ENCODE data around the gene STPG4.
"Not testable (repeated sequence)": the region's sequence is repeated elsewhere in the genome, so short reads cannot be mapped to it uniquely, and the experiment has no call there.

The STPG4 gene

GRCh38 chr2:47099712-47100111 is 55.4 kb downstream of the STPG4 start:
- not testable (repeated sequence) for H3K9me3 ChIP-seq (replicated peaks in 1 of 2; ENCODE audit: control insufficient read depth in 2 of 2, insufficient read depth in 1 of 2, low read depth in 1 of 2, low read length in 2 of 2); H3K23ac ChIP-seq (ENCODE audit: low read depth, low read length, poor library complexity); H2BK12ac ChIP-seq (ENCODE audit: low read length); H3K18ac ChIP-seq (ENCODE audit: low read length); H3K36me3 ChIP-seq (replicated peaks in 1 of 2; ENCODE audit: control insufficient read depth in 2 of 2, insufficient read depth in 2 of 2, low read length in 2 of 2); H2BK5ac ChIP-seq (ENCODE audit: low read length); DNase-seq (ENCODE audit: low spot score); H3K79me1 ChIP-seq (ENCODE audit: low read depth, low read length); H4K8ac ChIP-seq (ENCODE audit: low read depth, low read length); H2AFZ ChIP-seq (ENCODE audit: low read length); H2AK5ac ChIP-seq (ENCODE audit: low read depth, low read length); H3K27me3 ChIP-seq (ENCODE audit: control insufficient read depth in 3 of 3, insufficient read depth in 3 of 3, low read depth in 1 of 3, low read length in 3 of 3); H3K9ac ChIP-seq (ENCODE audit: low read depth, low read length, poor library complexity); H3K4ac ChIP-seq (ENCODE audit: low read length); H2BK120ac ChIP-seq (ENCODE audit: low read depth, low read length); H3K4me3 ChIP-seq (ENCODE audit: low read length in 2 of 2); H3K27ac ChIP-seq (replicated peaks; ENCODE audit: low read length); H3K4me1 ChIP-seq (ENCODE audit: control insufficient read depth in 2 of 2, insufficient read depth in 1 of 2, low read depth in 1 of 2, low read length in 2 of 2); H3K4me2 ChIP-seq (ENCODE audit: insufficient read depth, low read length, poor library complexity, severe bottlenecking); H4K91ac ChIP-seq (ENCODE audit: low read depth, low read length, poor library complexity); H2BK15ac ChIP-seq (ENCODE audit: low read length); H3K14ac ChIP-seq (ENCODE audit: low read length)
- WGBS, 2 donors (ENCODE audit: extremely low coverage in 2 of 2, insufficient read length in 2 of 2, insufficient replicate concordance in 1 of 2) = no CpG with 5 or more reads among the region's 14 CpGs

DNA sequence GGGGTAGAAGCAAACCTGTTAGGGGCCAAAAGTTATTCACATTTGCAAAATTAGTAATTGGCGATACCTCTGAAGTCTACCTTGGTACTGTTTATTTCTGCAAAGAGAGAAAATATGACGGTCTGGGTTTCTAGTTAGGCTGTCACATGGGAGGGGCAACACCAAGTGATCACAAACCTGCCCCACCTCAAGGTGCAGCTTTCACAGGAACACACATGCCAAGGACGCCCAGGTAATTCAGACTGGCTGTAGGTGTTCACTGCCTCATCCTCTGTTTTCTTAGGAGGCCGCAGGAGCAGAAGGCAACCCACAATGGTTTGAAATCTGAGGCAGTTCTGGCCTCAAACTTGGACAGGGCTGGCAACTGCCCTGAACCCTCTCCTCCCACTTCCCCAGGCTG is 56.2 kb downstream of the STPG4 start:
- Histone ChIP-seq H4K91ac (ENCODE audit: low read depth, low read length, poor library complexity) (no peak overlapping the region), H3K27ac (replicated peaks; ENCODE audit: low read length) (no peak overlapping the region), H3K23ac (ENCODE audit: low read depth, low read length, poor library complexity) (no peak overlapping the region), H3K4me2 (ENCODE audit: insufficient read depth, low read length, poor library complexity, severe bottlenecking) (no peak overlapping the region), H3K9me3 (replicated peaks in 1 of 2; ENCODE audit: control insufficient read depth in 2 of 2, insufficient read depth in 1 of 2, low read depth in 1 of 2, low read length in 2 of 2) (peaks cover 3 to 4% of the 10 kb centered on the region in 2 donors), H4K8ac (ENCODE audit: low read depth, low read length) (no peak overlapping the region), H3K4me3 (ENCODE audit: low read length in 2 of 2) (peak overlapping the region in 1 of 2 donors; percentile 42), H3K4ac (ENCODE audit: low read length) (no peak overlapping the region), H3K27me3 (ENCODE audit: control insufficient read depth in 3 of 3, insufficient read depth in 3 of 3, low read depth in 1 of 3, low read length in 3 of 3) (peaks cover 0 to 2% (median 0%) of the 10 kb centered on the region in 3 experiments), H3K18ac (ENCODE audit: low read length) (no peak overlapping the region), H2BK120ac (ENCODE audit: low read depth, low read length) (no peak overlapping the region), H3K9ac (ENCODE audit: low read depth, low read length, poor library complexity) (no peak overlapping the region), H3K36me3 (replicated peaks in 1 of 2; ENCODE audit: control insufficient read depth in 2 of 2, insufficient read depth in 2 of 2, low read length in 2 of 2) (no peaks in the 10 kb centered on the region), H2BK12ac (ENCODE audit: low read length) (no peak overlapping the region), H3K79me1 (ENCODE audit: low read depth, low read length) (no peaks in the 10 kb centered on the region), H2BK15ac (ENCODE audit: low read length) (peak overlapping the region; percentile 77), H3K4me1 (ENCODE audit: control insufficient read depth in 2 of 2, insufficient read depth in 1 of 2, low read depth in 1 of 2, low read length in 2 of 2) (peaks cover 0 to 9% of the 10 kb centered on the region in 2 donors), H2AK5ac (ENCODE audit: low read depth, low read length) (peak overlapping the region; percentile 65), H3K14ac (ENCODE audit: low read length) (no peak overlapping the region), H2AFZ (ENCODE audit: low read length) (no peak overlapping the region), H2BK5ac (ENCODE audit: low read length) (no peak overlapping the region)
- no peak for DNase-seq (ENCODE audit: low spot score)
- no CpG with 5 or more reads among the region's 4 CpGs for WGBS, 2 donors (ENCODE audit: extremely low coverage in 2 of 2, insufficient read length in 2 of 2, insufficient replicate concordance in 1 of 2)

- no peak overlapping the region for H2BK15ac ChIP-seq (ENCODE audit: low read length)
- no peak overlapping the region for H2AFZ ChIP-seq (ENCODE audit: low read length)
- no peak overlapping the region for H2BK12ac ChIP-seq (ENCODE audit: low read length)
Observed at GRCh38 chr2:47097563-47097962, 57.5 kb downstream of the STPG4 start.

DNA sequence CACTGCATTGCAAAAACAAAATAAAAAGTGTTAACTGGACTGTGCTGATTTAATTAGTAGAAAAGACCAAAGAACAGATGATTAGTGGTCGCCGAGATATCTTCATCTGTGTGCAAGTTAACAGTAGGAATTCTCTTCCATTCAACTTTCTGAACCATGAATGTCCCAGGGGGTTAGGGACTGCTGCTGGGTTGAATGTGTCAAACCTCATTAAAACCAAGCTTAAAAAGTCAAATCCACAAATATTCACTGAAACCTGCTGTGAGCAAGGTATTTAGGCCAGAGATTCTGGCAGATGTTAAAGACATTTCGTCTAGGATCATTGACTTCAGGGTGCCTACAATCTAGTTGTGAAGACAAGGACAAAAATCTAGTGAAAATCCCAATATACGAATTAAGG is 58.7 kb downstream of the STPG4 start:
- Histone ChIP-seq H3K18ac (ENCODE audit: low read length) (no peak overlapping the region), H2BK12ac (ENCODE audit: low read length) (no peak overlapping the region), H2BK120ac (ENCODE audit: low read depth, low read length) (no peak overlapping the region), H3K27ac (replicated peaks; ENCODE audit: low read length) (no peak overlapping the region), H2AK5ac (ENCODE audit: low read depth, low read length) (no peak overlapping the region), H2BK5ac (ENCODE audit: low read length) (no peak overlapping the region), H3K27me3 (ENCODE audit: control insufficient read depth in 3 of 3, insufficient read depth in 3 of 3, low read depth in 1 of 3, low read length in 3 of 3) (peaks cover 0 to 2% (median 0%) of the 10 kb centered on the region in 3 experiments), H4K8ac (ENCODE audit: low read depth, low read length) (no peak overlapping the region), H3K4ac (ENCODE audit: low read length) (no peak overlapping the region), H2AFZ (ENCODE audit: low read length) (no peak overlapping the region), H3K14ac (ENCODE audit: low read length) (no peak overlapping the region), H3K9ac (ENCODE audit: low read depth, low read length, poor library complexity) (no peak overlapping the region), H3K9me3 (replicated peaks in 1 of 2; ENCODE audit: control insufficient read depth in 2 of 2, insufficient read depth in 1 of 2, low read depth in 1 of 2, low read length in 2 of 2) (peaks cover 3 to 4% of the 10 kb centered on the region in 2 donors), H3K36me3 (replicated peaks in 1 of 2; ENCODE audit: control insufficient read depth in 2 of 2, insufficient read depth in 2 of 2, low read length in 2 of 2) (no peaks in the 10 kb centered on the region), H2BK15ac (ENCODE audit: low read length) (no peak overlapping the region), H3K4me3 (ENCODE audit: low read length in 2 of 2) (no peak overlapping the region), H3K4me2 (ENCODE audit: insufficient read depth, low read length, poor library complexity, severe bottlenecking) (no peak overlapping the region), H4K91ac (ENCODE audit: low read depth, low read length, poor library complexity) (no peak overlapping the region), H3K23ac (ENCODE audit: low read depth, low read length, poor library complexity) (no peak overlapping the region), H3K79me1 (ENCODE audit: low read depth, low read length) (no peaks in the 10 kb centered on the region), H3K4me1 (ENCODE audit: control insufficient read depth in 2 of 2, insufficient read depth in 1 of 2, low read depth in 1 of 2, low read length in 2 of 2) (peaks cover 0 to 9% of the 10 kb centered on the region in 2 donors)
- peak; percentile 26 for DNase-seq (ENCODE audit: low spot score)
- no CpG with 5 or more reads among the region's 4 CpGs for WGBS, 2 donors (ENCODE audit: extremely low coverage in 2 of 2, insufficient read length in 2 of 2, insufficient replicate concordance in 1 of 2)

More at GRCh38 chr2:47097563-47097962, 57.5 kb downstream of the STPG4 start:
- Histone ChIP-seq H3K14ac (ENCODE audit: low read length) (no peak overlapping the region), H2BK120ac (ENCODE audit: low read depth, low read length) (no peak overlapping the region), H3K4me1 (ENCODE audit: control insufficient read depth in 2 of 2, insufficient read depth in 1 of 2, low read depth in 1 of 2, low read length in 2 of 2) (peaks cover 0 to 9% of the 10 kb centered on the region in 2 donors), H3K36me3 (replicated peaks in 1 of 2; ENCODE audit: control insufficient read depth in 2 of 2, insufficient read depth in 2 of 2, low read length in 2 of 2) (no peaks in the 10 kb centered on the region), H3K4ac (ENCODE audit: low read length) (no peak overlapping the region), H3K4me3 (ENCODE audit: low read length in 2 of 2) (no peak overlapping the region), H3K23ac (ENCODE audit: low read depth, low read length, poor library complexity) (no peak overlapping the region), H3K9me3 (replicated peaks in 1 of 2; ENCODE audit: control insufficient read depth in 2 of 2, insufficient read depth in 1 of 2, low read depth in 1 of 2, low read length in 2 of 2) (peaks cover 3 to 4% of the 10 kb centered on the region in 2 donors), H3K27ac (replicated peaks; ENCODE audit: low read length) (no peak overlapping the region), H3K27me3 (ENCODE audit: control insufficient read depth in 3 of 3, insufficient read depth in 3 of 3, low read depth in 1 of 3, low read length in 3 of 3) (peaks cover 0 to 2% (median 0%) of the 10 kb centered on the region in 3 experiments), H4K91ac (ENCODE audit: low read depth, low read length, poor library complexity) (no peak overlapping the region), H2AK5ac (ENCODE audit: low read depth, low read length) (no peak overlapping the region), H3K4me2 (ENCODE audit: insufficient read depth, low read length, poor library complexity, severe bottlenecking) (no peak overlapping the region), H3K79me1 (ENCODE audit: low read depth, low read length) (no peaks in the 10 kb centered on the region), H4K8ac (ENCODE audit: low read depth, low read length) (no peak overlapping the region), H3K18ac (ENCODE audit: low read length) (peak overlapping the region; percentile 11), H3K9ac (ENCODE audit: low read depth, low read length, poor library complexity) (no peak overlapping the region), H2BK5ac (ENCODE audit: low read length) (no peak overlapping the region)
- no peak for DNase-seq (ENCODE audit: low spot score)
- no CpG with 5 or more reads among the region's 4 CpGs for WGBS, 2 donors (ENCODE audit: extremely low coverage in 2 of 2, insufficient read length in 2 of 2, insufficient replicate concordance in 1 of 2)
